Activated naive CD8-positive, alpha-beta T cell treated with anti-CD3 and anti-CD28 coated beads, Interleukin-2, amount 50 U/mL, for 24 hours (primary cell): Measurements from ENCODE around the gene NOTUM.

Experiments
- ATAC-seq: fragments of 150-1000 bp; cut with Tn5 transposase; one replicate; pipeline ENCODE4 v1.10.0; 2021
- DNase-seq: peaks from one replicate; pipeline ENCODE4 v3.0.0; 2021
- H3K27ac Mint-ChIP-seq: one replicate; pipeline ENCODE4 v1.8.0; 2021; ENCODE audit warnings: mild to moderate bottlenecking, mixed read lengths
- H3K27me3 Mint-ChIP-seq: one replicate; pipeline ENCODE4 v1.8.0; 2021; ENCODE audit warnings: mixed read lengths
- H3K36me3 Mint-ChIP-seq: one replicate; pipeline ENCODE4 v1.8.0; 2021; ENCODE audit warnings: low read depth, mixed read lengths
- H3K4me1 Mint-ChIP-seq: one replicate; pipeline ENCODE4 v1.8.0; 2021; ENCODE audit warnings: mixed read lengths
- H3K4me3 Mint-ChIP-seq: one replicate; pipeline ENCODE4 v1.8.0; 2021; ENCODE audit warnings: mild to moderate bottlenecking, moderate library complexity, mixed read lengths
- H3K9me3 Mint-ChIP-seq: one replicate; pipeline ENCODE4 v1.8.0; 2021; ENCODE audit warnings: mixed read lengths

The NOTUM gene

GRCh38 chr17:81999976-82000802 is 39.2 kb upstream of the NOTUM start:
- Mint-ChIP-seq H3K27me3 (no peaks in the 10 kb centered on the region), H3K9me3 (no peaks in the 10 kb centered on the region), H3K36me3 (no peaks in the 10 kb centered on the region), H3K27ac (no peak overlapping the region), H3K4me1 (peaks cover 10% of the 10 kb centered on the region), H3K4me3 (no peak overlapping the region)
- no peak for DNase-seq
- no peak for ATAC-seq

GRCh38 chr17:81999587-81999975 is 38.6 kb upstream of the NOTUM start:
- Mint-ChIP-seq H3K27ac (no peak overlapping the region), H3K36me3 (no peaks in the 10 kb centered on the region), H3K27me3 (no peaks in the 10 kb centered on the region), H3K4me1 (peaks cover 10% of the 10 kb centered on the region), H3K4me3 (no peak overlapping the region), H3K9me3 (no peaks in the 10 kb centered on the region)
- ATAC-seq (no peak), DNase-seq (no peak)

DNA sequence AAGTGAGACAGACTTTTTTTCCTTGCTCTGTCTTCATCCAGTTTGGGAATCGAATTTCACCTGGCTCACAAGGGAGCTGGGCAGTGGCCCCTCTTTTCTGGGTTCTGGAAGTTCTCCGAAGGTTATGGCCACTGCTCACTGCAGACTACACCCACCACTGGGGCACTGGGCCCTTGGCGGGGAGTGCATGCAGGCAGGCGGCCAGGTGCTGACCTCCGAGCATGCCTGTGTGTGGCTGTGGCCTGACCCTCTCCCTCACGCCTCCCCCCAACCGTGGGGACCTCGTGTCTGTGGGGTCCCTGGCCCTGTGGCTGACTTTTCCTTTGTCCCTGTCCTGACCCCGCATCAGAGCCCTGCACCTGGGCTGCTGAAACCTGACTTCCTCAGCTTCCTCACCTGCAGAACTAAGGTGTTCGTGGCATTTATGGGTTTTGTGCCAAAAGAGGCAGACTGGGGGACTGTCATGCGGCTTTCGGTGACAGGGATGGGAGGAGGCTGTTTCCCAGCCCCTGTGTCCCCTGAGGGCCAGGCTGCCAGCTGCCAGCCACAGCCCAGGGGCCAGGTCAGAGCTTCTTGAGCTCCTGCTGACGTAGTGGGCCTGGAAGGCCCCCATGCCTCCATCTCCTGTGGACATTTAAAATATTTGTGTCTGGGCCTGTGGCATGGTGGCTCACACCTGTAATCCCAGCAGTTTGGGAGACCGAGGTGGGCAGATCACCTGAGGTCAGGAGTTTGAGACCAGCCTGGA is 37.9 kb upstream of the NOTUM start:
- no peaks in the 10 kb centered on the region for H3K27me3 Mint-ChIP-seq
- no peak overlapping the region for H3K4me3 Mint-ChIP-seq
- H3K27ac Mint-ChIP-seq: no peak overlapping the region
- no peak for ATAC-seq
- H3K4me1 Mint-ChIP-seq: peaks cover 9% of the 10 kb centered on the region
- no peaks in the 10 kb centered on the region for H3K36me3 Mint-ChIP-seq
- H3K9me3 Mint-ChIP-seq: no peaks in the 10 kb centered on the region
- DNase-seq: no peak

GRCh38 chr17:81998212-81998611 is 37.2 kb upstream of the NOTUM start:
- Mint-ChIP-seq H3K36me3 (no peaks in the 10 kb centered on the region), H3K9me3 (no peaks in the 10 kb centered on the region), H3K27me3 (no peaks in the 10 kb centered on the region), H3K4me1 (peaks cover 2% of the 10 kb centered on the region), H3K27ac (no peak overlapping the region), H3K4me3 (no peak overlapping the region)
- no peak for DNase-seq
- ATAC-seq: no peak

DNA sequence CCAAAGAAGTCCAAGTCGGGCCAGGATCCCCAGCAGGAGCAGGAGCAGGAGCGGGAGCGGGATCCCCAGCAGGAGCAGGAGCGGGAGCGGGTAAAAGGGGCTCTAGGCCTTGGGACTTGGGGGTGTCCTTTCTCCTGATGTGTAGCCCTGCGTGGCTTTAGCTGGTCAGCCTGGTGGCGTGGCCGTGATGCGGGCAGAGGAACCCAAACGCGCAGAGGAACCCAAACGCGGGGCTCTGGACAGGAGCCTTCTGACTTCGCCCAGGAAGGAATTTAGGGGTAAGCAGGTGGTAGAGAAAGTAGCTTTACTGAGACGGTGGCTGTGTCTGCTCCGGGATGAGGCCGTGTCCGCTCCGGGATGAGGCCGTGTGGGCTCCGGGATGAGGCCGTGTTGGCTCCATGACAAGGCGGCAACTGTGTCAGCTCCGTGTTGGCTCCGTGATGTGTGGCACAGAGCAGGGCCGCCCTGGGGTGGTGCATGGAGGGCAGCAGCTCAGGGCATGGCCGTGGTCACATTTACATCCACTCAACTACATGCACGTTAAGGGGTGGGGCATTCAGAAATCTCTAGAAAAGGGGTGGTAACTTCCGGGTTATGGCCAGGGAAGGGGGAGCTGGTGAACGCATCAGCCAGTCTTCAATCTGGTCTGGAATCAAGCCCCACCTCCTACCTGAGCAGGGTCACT is 35.9 kb upstream of the NOTUM start:
- no peak overlapping the region for H3K27ac Mint-ChIP-seq
- no peak for DNase-seq
- ATAC-seq: no peak

GRCh38 chr17:81996232-81996756 is 35.3 kb upstream of the NOTUM start:
- no peaks in the 10 kb centered on the region for H3K27me3 Mint-ChIP-seq
- no peak overlapping the region for H3K4me3 Mint-ChIP-seq
- no peak for ATAC-seq
- no peak overlapping the region for H3K27ac Mint-ChIP-seq
- H3K9me3 Mint-ChIP-seq: no peaks in the 10 kb centered on the region
- H3K4me1 Mint-ChIP-seq: no peaks in the 10 kb centered on the region
- no peak for DNase-seq
- H3K36me3 Mint-ChIP-seq: no peaks in the 10 kb centered on the region

More for the DNA sequence above, 35.9 kb upstream of the NOTUM start:
- Mint-ChIP-seq H3K4me1 (no peaks in the 10 kb centered on the region), H3K36me3 (no peaks in the 10 kb centered on the region), H3K9me3 (no peaks in the 10 kb centered on the region), H3K4me3 (no peak overlapping the region), H3K27me3 (no peaks in the 10 kb centered on the region)

- Mint-ChIP-seq H3K27me3 (no peaks in the 10 kb centered on the region), H3K27ac (no peak overlapping the region), H3K36me3 (no peaks in the 10 kb centered on the region), H3K4me1 (no peaks in the 10 kb centered on the region), H3K4me3 (no peak overlapping the region), H3K9me3 (no peaks in the 10 kb centered on the region)
- ATAC-seq (no peak), DNase-seq (no peak)
Measured at GRCh38 chr17:81995463-81996231, 34.7 kb upstream of the NOTUM start.

DNA sequence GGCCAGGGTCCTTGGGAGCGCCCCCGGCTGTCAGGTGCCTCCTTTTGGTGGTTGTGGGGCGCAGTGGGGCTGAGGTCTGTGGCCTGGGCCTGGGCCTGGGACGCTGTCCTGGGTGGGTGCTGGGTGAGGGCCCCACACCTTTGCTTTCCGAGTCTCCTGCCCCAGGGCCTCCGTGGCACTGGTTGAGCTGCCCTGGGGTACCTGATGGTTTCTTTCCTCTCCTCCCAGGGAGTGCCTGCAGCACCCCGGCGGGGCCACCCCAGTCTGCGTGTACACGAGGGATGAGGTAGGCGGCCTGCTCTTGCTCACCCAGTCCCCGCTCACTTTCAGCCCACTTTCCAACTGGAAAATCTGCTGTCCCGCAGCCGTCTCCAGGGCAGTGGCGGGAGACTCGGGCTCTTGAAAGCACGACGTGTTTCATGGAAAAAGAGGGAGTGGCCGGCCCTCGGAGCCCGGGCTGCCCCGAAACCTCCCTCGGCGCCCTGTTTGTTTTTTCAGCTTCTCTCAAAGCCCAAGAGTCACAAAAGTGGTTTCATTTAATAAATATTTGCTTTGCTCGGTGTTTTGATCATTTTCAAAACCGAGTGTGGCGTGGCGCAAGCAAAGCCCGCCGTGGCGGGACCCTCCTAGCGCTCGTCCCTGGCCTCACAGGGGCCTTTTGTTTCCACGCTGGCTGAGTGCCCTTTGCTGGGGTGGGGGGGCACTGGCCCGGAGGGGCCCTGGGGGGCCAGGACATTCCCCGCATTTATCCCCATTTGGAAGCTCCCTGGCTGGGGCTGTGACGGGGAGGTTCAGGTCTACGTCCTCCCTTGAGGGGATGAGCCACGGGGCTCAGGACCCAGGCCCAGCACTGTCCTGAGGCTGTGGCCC is 33.8 kb upstream of the NOTUM start:
- Mint-ChIP-seq H3K36me3 (no peaks in the 10 kb centered on the region), H3K27me3 (no peaks in the 10 kb centered on the region), H3K4me1 (no peaks in the 10 kb centered on the region), H3K9me3 (no peaks in the 10 kb centered on the region), H3K4me3 (no peak overlapping the region), H3K27ac (no peak overlapping the region)
- ATAC-seq (no peak), DNase-seq (no peak)

- H3K27me3 Mint-ChIP-seq: no peaks in the 10 kb centered on the region
- H3K4me1 Mint-ChIP-seq: no peaks in the 10 kb centered on the region
- H3K36me3 Mint-ChIP-seq: no peaks in the 10 kb centered on the region
- no peaks in the 10 kb centered on the region for H3K9me3 Mint-ChIP-seq
- H3K27ac Mint-ChIP-seq: no peak overlapping the region
- DNase-seq (no peak), ATAC-seq (no peak)
- no peak overlapping the region for H3K4me3 Mint-ChIP-seq
Measured at GRCh38 chr17:81993729-81994592, 33.0 kb upstream of the NOTUM start.

GRCh38 chr17:81992306-81993102 is 31.5 kb upstream of the NOTUM start:
- H3K27ac Mint-ChIP-seq: no peak overlapping the region
- no peaks in the 10 kb centered on the region for H3K4me1 Mint-ChIP-seq
- no peaks in the 10 kb centered on the region for H3K27me3 Mint-ChIP-seq
- H3K4me3 Mint-ChIP-seq: no peak overlapping the region
- H3K9me3 Mint-ChIP-seq: no peaks in the 10 kb centered on the region
- ATAC-seq (no peak), DNase-seq (no peak)
- no peaks in the 10 kb centered on the region for H3K36me3 Mint-ChIP-seq

- H3K9me3 Mint-ChIP-seq: no peaks in the 10 kb centered on the region
Measured at GRCh38 chr17:81991684-81992305, 30.8 kb upstream of the NOTUM start.

More at GRCh38 chr17:81991684-81992305, 30.8 kb upstream of the NOTUM start:
- H3K27me3 Mint-ChIP-seq: no peaks in the 10 kb centered on the region
- ATAC-seq: no peak
- H3K27ac Mint-ChIP-seq: no peak overlapping the region
- H3K4me1 Mint-ChIP-seq: no peaks in the 10 kb centered on the region
- DNase-seq: no peak
- H3K36me3 Mint-ChIP-seq: peaks cover 1% of the 10 kb centered on the region
- H3K4me3 Mint-ChIP-seq: no peak overlapping the region
